Activated CD4-positive, CD25-positive, alpha-beta regulatory T cell (primary cell): Measurements from ENCODE around the gene DET1.
"Not testable (repeated sequence)": the region's sequence is repeated elsewhere in the genome, so short reads cannot be mapped to it uniquely, and the experiment has no call there.

Experiments
- DNase-seq, 4 experiments: peaks; one replicate each; lab custom pipeline; 2025; lab: John Stamatoyannopoulos, UW

The DET1 gene

GRCh38 chr15:88540350-88540749 is 6.1 kb downstream of the DET1 start:
- not testable (repeated sequence) for DNase-seq

GRCh38 chr15:88539441-88539840 is 7.0 kb downstream of the DET1 start:
- no peak for DNase-seq

- DNase-seq, result no peak
Measured at GRCh38 chr15:88538972-88539371, 7.5 kb downstream of the DET1 start.

- DNase-seq, result no peak
Measured at GRCh38 chr15:88537591-88538317, 8.7 kb downstream of the DET1 start.

GRCh38 chr15:88535607-88536313 is 10.7 kb downstream of the DET1 start:
- DNase-seq, result no peak

- no peak for DNase-seq
Measured at GRCh38 chr15:88535100-88535499, 11.4 kb downstream of the DET1 start.

- DNase-seq, result no peak
Measured at GRCh38 chr15:88533376-88533775, 13.1 kb downstream of the DET1 start.

GRCh38 chr15:88529021-88529630 is 17.4 kb downstream of the DET1 start:
- no peak for DNase-seq

- no peak for DNase-seq
Measured at GRCh38 chr15:88526247-88526879, 20.1 kb downstream of the DET1 start.

GRCh38 chr15:88525418-88525817 is 21.1 kb downstream of the DET1 start:
- DNase-seq, result no peak

GRCh38 chr15:88524094-88524493 is 22.4 kb downstream of the DET1 start:
- DNase-seq, result not testable (repeated sequence)

GRCh38 chr15:88518903-88519302 is 27.6 kb downstream of the DET1 start:
- no peak for DNase-seq

- no peak for DNase-seq
Measured at GRCh38 chr15:88513195-88513594, 33.3 kb downstream of the DET1 start.

GRCh38 chr15:88512601-88513000 is 33.9 kb downstream of the DET1 start:
- DNase-seq, result no peak

- no peak for DNase-seq
Measured at GRCh38 chr15:88512078-88512477, 34.4 kb downstream of the DET1 start.

- no peak for DNase-seq
Measured at GRCh38 chr15:88511161-88511560, 35.3 kb downstream of the DET1 start.

- no peak for DNase-seq
Measured at GRCh38 chr15:88509964-88510363, 36.5 kb downstream of the DET1 start.

GRCh38 chr15:88509321-88509720 is 37.2 kb downstream of the DET1 start:
- no peak for DNase-seq

GRCh38 chr15:88506628-88507027 is 39.9 kb downstream of the DET1 start:
- no peak for DNase-seq

- no peak for DNase-seq
Measured at GRCh38 chr15:88505721-88506120, 40.8 kb downstream of the DET1 start.

GRCh38 chr15:88504445-88504844 is 42.0 kb downstream of the DET1 start:
- DNase-seq, result no peak

GRCh38 chr15:88498996-88499395 is 47.5 kb downstream of the DET1 start:
- DNase-seq, result no peak
